Neutrophil (primary cell): ENCODE data around the gene NCAM2.

ENCODE experiments used
- H3K27ac ChIP-seq: fragments of 200-600 bp; sonication (generic); 2 replicates; pipeline ENCODE4 v1.5.1; 2016; ENCODE audit warnings: mild to moderate bottlenecking, moderate library complexity
- H3K27me3 ChIP-seq: fragments of 200-600 bp; sonication (generic); 2 replicates; pipeline ENCODE4 v1.6.0; 2016; ENCODE audit warnings: mild to moderate bottlenecking
- H3K36me3 ChIP-seq: fragments of 200-600 bp; sonication (generic); 2 replicates; pipeline ENCODE4 v1.5.1; 2017
- H3K4me1 ChIP-seq, 2 experiments: fragments of 200-600 bp in 1 of 2; sonication (generic) in 1 of 2; 1 replicate in 1 of 2; 2 replicates in 1 of 2; pipeline versions ENCODE4 v1.5.1 to v1.6.1; 2013 to 2016; ENCODE audit warnings: low read depth in 1 of 2, low read length in 1 of 2, mild to moderate bottlenecking in 1 of 2, moderate library complexity in 1 of 2; ENCODE audit not compliant: control insufficient read depth in 1 of 2, insufficient read depth in 1 of 2
- H3K4me3 ChIP-seq, 2 experiments: fragments of 200-600 bp in 1 of 2; sonication (generic) in 1 of 2; 1 replicate in 1 of 2; 2 replicates in 1 of 2; pipeline ENCODE4 v1.5.1; 2013 to 2016; ENCODE audit warnings: low read depth in 1 of 2, low read length in 1 of 2, mild to moderate bottlenecking in 1 of 2, moderate library complexity in 1 of 2
- H3K9me3 ChIP-seq: fragments of 200-600 bp; sonication (generic); 2 replicates; pipeline ENCODE4 v1.5.1; 2016
- CTCF ChIP-seq: fragments of 200-600 bp; sonication (generic); IDR thresholded peaks from 2 replicates; pipeline ENCODE4 v1.5.1; 2016; ENCODE audit warnings: antibody characterized with exemption

Gene NCAM2

GRCh38 chr21:21210552-21210951 lies 212.3 kb downstream of the NCAM2 start:
- H3K4me3 ChIP-seq: no peak overlapping the region
- H3K4me1 ChIP-seq: no peaks in the 10 kb centered on the region
- H3K27me3 ChIP-seq: no peaks in the 10 kb centered on the region
- no peak overlapping the region for H3K27ac ChIP-seq
- no peaks in the 10 kb centered on the region for H3K36me3 ChIP-seq
- no peaks in the 10 kb centered on the region for H3K9me3 ChIP-seq
- TF ChIP-seq CTCF: no peak

GRCh38 chr21:21213297-21213696 lies 215.1 kb downstream of the NCAM2 start:
- H3K4me1 ChIP-seq: no peaks in the 10 kb centered on the region
- no peaks in the 10 kb centered on the region for H3K9me3 ChIP-seq
- no peak overlapping the region for H3K4me3 ChIP-seq
- H3K27me3 ChIP-seq: no peaks in the 10 kb centered on the region
- no peak for TF ChIP-seq CTCF
- no peaks in the 10 kb centered on the region for H3K36me3 ChIP-seq
- H3K27ac ChIP-seq: no peak overlapping the region

DNA sequence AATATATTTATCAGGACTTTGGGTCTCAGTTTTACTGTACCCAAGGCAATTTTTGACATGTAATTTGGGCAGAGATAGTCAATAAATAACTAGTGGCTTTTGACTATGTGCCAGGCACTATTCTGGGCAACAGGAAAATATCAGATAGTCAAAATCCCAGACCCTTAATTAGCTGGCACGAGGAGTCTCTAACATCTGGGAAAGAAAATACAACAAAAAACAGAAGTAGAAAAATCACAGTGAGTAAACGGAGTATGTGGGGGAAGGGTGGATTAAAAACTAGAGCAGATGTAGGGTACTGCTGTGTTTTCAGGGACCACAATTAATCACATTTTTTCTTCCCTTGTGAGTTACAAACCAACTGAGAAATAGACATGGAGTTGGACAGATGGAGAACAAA lies 217.8 kb downstream of the NCAM2 start:
- TF ChIP-seq CTCF: no peak
- H3K27me3 ChIP-seq: no peaks in the 10 kb centered on the region
- no peak overlapping the region for H3K27ac ChIP-seq
- H3K4me3 ChIP-seq: no peak overlapping the region
- H3K36me3 ChIP-seq: no peaks in the 10 kb centered on the region
- H3K9me3 ChIP-seq: no peaks in the 10 kb centered on the region
- H3K4me1 ChIP-seq: no peaks in the 10 kb centered on the region

DNA sequence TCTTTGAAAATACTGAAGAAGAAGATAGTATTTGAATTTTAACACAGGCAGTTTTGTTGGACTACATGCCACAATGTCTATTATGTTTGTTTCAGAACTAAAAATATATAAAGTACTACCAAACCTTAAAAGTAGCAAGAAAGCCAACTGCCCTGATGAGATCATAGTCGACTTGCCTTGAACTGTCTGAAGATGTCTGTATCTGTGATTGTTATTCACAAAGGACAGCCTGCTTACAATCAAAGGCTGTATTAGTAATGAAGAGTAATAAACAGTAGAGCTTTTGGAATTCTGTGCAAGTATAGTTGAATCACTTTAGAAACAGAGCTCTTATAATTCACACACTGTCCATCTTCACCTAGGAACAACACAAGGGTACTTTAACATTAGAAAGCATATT lies 228.3 kb downstream of the NCAM2 start:
- H3K27me3 ChIP-seq: no peaks in the 10 kb centered on the region
- H3K4me1 ChIP-seq: no peaks in the 10 kb centered on the region
- H3K9me3 ChIP-seq: no peaks in the 10 kb centered on the region
- TF ChIP-seq CTCF: no peak
- no peak overlapping the region for H3K27ac ChIP-seq
- H3K4me3 ChIP-seq: no peak overlapping the region
- H3K36me3 ChIP-seq: no peaks in the 10 kb centered on the region

GRCh38 chr21:21230672-21231071 lies 232.5 kb downstream of the NCAM2 start:
- Histone ChIP-seq H3K9me3 (no peaks in the 10 kb centered on the region), H3K27ac (no peak overlapping the region), H3K27me3 (no peaks in the 10 kb centered on the region), H3K36me3 (no peaks in the 10 kb centered on the region), H3K4me3 (no peak overlapping the region), H3K4me1 (no peaks in the 10 kb centered on the region)
- no peak for TF ChIP-seq CTCF

DNA sequence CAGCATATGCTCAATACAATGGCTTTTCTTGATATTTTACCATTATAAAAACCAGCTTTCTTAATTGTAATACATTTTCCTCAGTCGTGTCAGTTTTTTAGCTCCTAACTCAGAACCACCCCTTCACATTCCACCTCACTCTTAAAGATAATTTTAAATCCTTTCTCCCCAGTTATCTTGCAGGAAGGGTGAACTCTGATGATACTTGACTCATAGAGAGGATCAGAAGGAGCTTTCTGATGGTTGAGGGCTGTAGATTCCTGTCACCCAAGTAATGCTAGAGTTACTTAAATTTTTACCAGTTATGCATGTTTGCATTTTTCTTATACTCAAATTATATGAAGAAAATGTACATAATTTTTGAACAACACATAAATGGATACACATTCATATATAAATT lies 233.7 kb downstream of the NCAM2 start:
- no peak for TF ChIP-seq CTCF
- Histone ChIP-seq H3K4me3 (no peak overlapping the region), H3K27me3 (no peaks in the 10 kb centered on the region), H3K27ac (no peak overlapping the region), H3K36me3 (no peaks in the 10 kb centered on the region), H3K4me1 (no peaks in the 10 kb centered on the region), H3K9me3 (no peaks in the 10 kb centered on the region)
